Neural cell (in vitro differentiated cells): ENCODE results near the gene HOMEZ. TPM values are rescaled to one million over a fixed set of nuclear protein-coding genes. Genes with fewer than 3 reads are reported as not detected.
"Not testable (repeated sequence)": the region's sequence is repeated elsewhere in the genome, so short reads cannot be mapped to it uniquely, and the experiment has no call there.

Experiments
- H2AFZ ChIP-seq: fragments of 200-600, 300-800 bp; sonication (generic), shearing (Covaris generic); 2 replicates; pipeline ENCODE4 v1.6.0; 2014; ENCODE audit warnings: low read depth, mild to moderate bottlenecking, antibody characterized with exemption, low read length, moderate library complexity
- H3F3A ChIP-seq: fragments of 200-600 bp; shearing (Covaris generic); 2 replicates; pipeline ENCODE4 v1.6.1; 2016; ENCODE audit warnings: mild to moderate bottlenecking, moderate library complexity, mixed read lengths, antibody characterized with exemption, low read length; ENCODE audit not compliant: insufficient read depth, poor library complexity, severe bottlenecking
- H3K27ac ChIP-seq: fragments of 200-600, 300-800 bp; sonication (generic), shearing (Covaris generic); 2 replicates; pipeline ENCODE4 v1.5.1; 2014; ENCODE audit warnings: mild to moderate bottlenecking, low read length, moderate library complexity
- H3K27me3 ChIP-seq: fragments of 300-800, 200-600 bp; sonication (generic), shearing (Covaris generic); 2 replicates; pipeline ENCODE4 v1.6.0; 2014; ENCODE audit warnings: mild to moderate bottlenecking, low read depth, low read length, moderate library complexity; ENCODE audit not compliant: insufficient read depth
- H3K36me3 ChIP-seq: fragments of 300-800, 200-600 bp; sonication (generic), shearing (Covaris generic); 2 replicates; pipeline ENCODE4 v1.5.1; 2014; ENCODE audit warnings: mild to moderate bottlenecking, antibody characterized with exemption, low read length, moderate library complexity; ENCODE audit not compliant: insufficient read depth
- H3K4me2 ChIP-seq: fragments of 300-800, 200-600 bp; sonication (generic), shearing (Covaris generic); 2 replicates; pipeline ENCODE4 v1.6.0; 2014; ENCODE audit warnings: mild to moderate bottlenecking, low read length
- H3K4me3 ChIP-seq: fragments of 300-800, 200-600 bp; sonication (generic), shearing (Covaris generic); 2 replicates; pipeline ENCODE4 v1.5.1; 2014; ENCODE audit warnings: mild to moderate bottlenecking, low read length, moderate library complexity
- H3K79me2 ChIP-seq: fragments of 200-600 bp; shearing (Covaris generic); replicated peaks from 2 replicates; pipeline ENCODE4 v1.6.0; 2014; ENCODE audit warnings: mild to moderate bottlenecking, low read length, moderate library complexity; ENCODE audit not compliant: insufficient read depth
- H3K9ac ChIP-seq: fragments of 300-800, 200-600 bp; sonication (generic), shearing (Covaris generic); 2 replicates; pipeline ENCODE4 v1.6.1; 2016; ENCODE audit warnings: mild to moderate bottlenecking, low read length, mixed read lengths
- H3K9me2 ChIP-seq: fragments of 200-600 bp; shearing (Covaris generic); 2 replicates; pipeline ENCODE4 v1.6.1; 2016; ENCODE audit warnings: mild to moderate bottlenecking, low read length, mixed read lengths; ENCODE audit not compliant: insufficient read depth
- H3K9me3 ChIP-seq: fragments of 200-600, 300-800 bp; sonication (generic), shearing (Covaris generic); 2 replicates; pipeline ENCODE4 v1.6.1; 2016; ENCODE audit warnings: mild to moderate bottlenecking, mixed run types, low read length, moderate library complexity, mixed read lengths
- H4K20me1 ChIP-seq: fragments of 200-600 bp; shearing (Covaris generic); 2 replicates; pipeline ENCODE4 v1.6.1; 2016; ENCODE audit warnings: mild to moderate bottlenecking, mixed run types; ENCODE audit not compliant: insufficient read depth
- CTCF ChIP-seq: fragments of 450-650 bp; IDR thresholded peaks from 2 replicates; pipeline ENCODE4 v1.5.1; 2014; ENCODE audit warnings: antibody characterized with exemption, mild to moderate bottlenecking, moderate library complexity; ENCODE audit not compliant: poor library complexity, severe bottlenecking
- EP300 ChIP-seq: fragments of 450-650 bp; conservative IDR thresholded peaks from 2 replicates; pipeline ENCODE4 v1.6.1; 2014; ENCODE audit warnings: antibody characterized with exemption, mild to moderate bottlenecking, moderate library complexity; ENCODE audit not compliant: poor library complexity, severe bottlenecking
- EZH2 ChIP-seq: fragments of 200-600, 300-800 bp; shearing (Covaris generic), sonication (generic); IDR thresholded peaks from 2 replicates; pipeline ENCODE4 v1.6.1; 2014; ENCODE audit warnings: antibody characterized with exemption, low read length, borderline replicate concordance, mild to moderate bottlenecking; ENCODE audit not compliant: insufficient read depth, poor library complexity, severe bottlenecking
- MXI1 ChIP-seq: fragments of 450-650 bp; conservative IDR thresholded peaks from 2 replicates; pipeline ENCODE4 v1.6.1; 2014; ENCODE audit warnings: antibody characterized with exemption, mild to moderate bottlenecking; ENCODE audit not compliant: poor library complexity, severe bottlenecking
- POLR2AphosphoS5 ChIP-seq: IDR thresholded peaks from 2 replicates; pipeline ENCODE4 v1.6.1; 2012
- RAD21 ChIP-seq: fragments of 450-650 bp; conservative IDR thresholded peaks from 2 replicates; pipeline ENCODE4 v1.6.1; 2014; ENCODE audit warnings: antibody characterized with exemption, mild to moderate bottlenecking, moderate library complexity
- SMC3 ChIP-seq: fragments of 450-650 bp; conservative IDR thresholded peaks from 2 replicates; pipeline ENCODE4 v1.6.1; 2014; ENCODE audit warnings: antibody characterized with exemption, mild to moderate bottlenecking, moderate library complexity; ENCODE audit not compliant: poor library complexity
- TAF1 ChIP-seq: IDR thresholded peaks from 2 replicates; pipeline ENCODE4 v1.6.1; 2012; ENCODE audit warnings: low read depth
- polyA plus RNA-seq: library from polyadenylated mRNA; depleted of rRNA; stranded (reverse); fragments of >200 nt; gene quantifications from 2 replicates; pipeline ENCODE4 v1.2.3, GENCODE V29; 2014
- TF ChIP-seq, protein P1 (sequence below): IDR thresholded peaks from 2 replicates; pipeline ENCODE4 v1.6.1; 2012; ENCODE audit warnings: borderline replicate concordance

HOMEZ gene
- polyA plus RNA-seq, 1 donor from 2014 or later: 6.6 TPM

DNA sequence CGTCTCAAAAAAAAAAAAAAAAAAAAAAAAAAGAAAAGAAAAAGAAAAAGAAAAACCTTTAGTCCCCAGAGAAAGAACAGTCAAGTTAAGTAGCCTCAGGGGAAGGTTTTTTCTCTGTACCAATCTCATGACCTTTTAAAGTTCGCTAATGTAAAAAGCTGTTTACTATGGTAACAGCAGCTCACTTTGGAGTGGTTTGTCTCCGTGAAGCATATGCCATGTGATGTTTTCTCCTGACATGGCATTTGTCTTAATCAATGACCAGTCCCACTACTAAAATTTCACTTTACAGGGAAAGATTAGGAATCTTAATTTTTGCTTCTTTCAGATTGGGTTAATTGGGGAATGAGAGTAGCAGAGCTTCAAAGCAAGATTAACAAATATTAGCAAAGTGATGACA is 43.9 kb downstream of the HOMEZ start:
- H3K27me3 ChIP-seq: no peaks in the 10 kb centered on the region
- H2AFZ ChIP-seq: no peak overlapping the region
- TF ChIP-seq SMC3 (no peak), POLR2AphosphoS5 (no peak), CTCF (no peak), EZH2 (no peak), EP300 (no peak), MXI1 (no peak), TAF1 (no peak), RAD21 (no peak)
- TF ChIP-seq, protein P1, sequence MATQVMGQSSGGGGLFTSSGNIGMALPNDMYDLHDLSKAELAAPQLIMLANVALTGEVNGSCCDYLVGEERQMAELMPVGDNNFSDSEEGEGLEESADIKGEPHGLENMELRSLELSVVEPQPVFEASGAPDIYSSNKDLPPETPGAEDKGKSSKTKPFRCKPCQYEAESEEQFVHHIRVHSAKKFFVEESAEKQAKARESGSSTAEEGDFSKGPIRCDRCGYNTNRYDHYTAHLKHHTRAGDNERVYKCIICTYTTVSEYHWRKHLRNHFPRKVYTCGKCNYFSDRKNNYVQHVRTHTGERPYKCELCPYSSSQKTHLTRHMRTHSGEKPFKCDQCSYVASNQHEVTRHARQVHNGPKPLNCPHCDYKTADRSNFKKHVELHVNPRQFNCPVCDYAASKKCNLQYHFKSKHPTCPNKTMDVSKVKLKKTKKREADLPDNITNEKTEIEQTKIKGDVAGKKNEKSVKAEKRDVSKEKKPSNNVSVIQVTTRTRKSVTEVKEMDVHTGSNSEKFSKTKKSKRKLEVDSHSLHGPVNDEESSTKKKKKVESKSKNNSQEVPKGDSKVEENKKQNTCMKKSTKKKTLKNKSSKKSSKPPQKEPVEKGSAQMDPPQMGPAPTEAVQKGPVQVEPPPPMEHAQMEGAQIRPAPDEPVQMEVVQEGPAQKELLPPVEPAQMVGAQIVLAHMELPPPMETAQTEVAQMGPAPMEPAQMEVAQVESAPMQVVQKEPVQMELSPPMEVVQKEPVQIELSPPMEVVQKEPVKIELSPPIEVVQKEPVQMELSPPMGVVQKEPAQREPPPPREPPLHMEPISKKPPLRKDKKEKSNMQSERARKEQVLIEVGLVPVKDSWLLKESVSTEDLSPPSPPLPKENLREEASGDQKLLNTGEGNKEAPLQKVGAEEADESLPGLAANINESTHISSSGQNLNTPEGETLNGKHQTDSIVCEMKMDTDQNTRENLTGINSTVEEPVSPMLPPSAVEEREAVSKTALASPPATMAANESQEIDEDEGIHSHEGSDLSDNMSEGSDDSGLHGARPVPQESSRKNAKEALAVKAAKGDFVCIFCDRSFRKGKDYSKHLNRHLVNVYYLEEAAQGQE: no peak

GRCh38 chr14:23241061-23241715 is 44.7 kb downstream of the HOMEZ start:
- H3F3A ChIP-seq, H3K27ac ChIP-seq, H3K27me3 ChIP-seq, H3K9me2 ChIP-seq, H4K20me1 ChIP-seq, H3K4me3 ChIP-seq, H3K79me2 ChIP-seq, H3K36me3 ChIP-seq, H3K9ac ChIP-seq, H3K4me2 ChIP-seq, H2AFZ ChIP-seq, H3K9me3 ChIP-seq: not testable (repeated sequence)

More for the DNA sequence above, 43.9 kb downstream of the HOMEZ start:
- Histone ChIP-seq H3F3A (no peaks in the 10 kb centered on the region), H3K9ac (no peak overlapping the region), H3K4me2 (no peak overlapping the region), H3K27ac (no peak overlapping the region), H3K4me3 (no peak overlapping the region), H3K9me2 (no peaks in the 10 kb centered on the region), H3K79me2 (no peaks in the 10 kb centered on the region), H4K20me1 (no peaks in the 10 kb centered on the region), H3K36me3 (no peaks in the 10 kb centered on the region), H3K9me3 (no peaks in the 10 kb centered on the region)

GRCh38 chr14:23240661-23241060 is 45.3 kb downstream of the HOMEZ start:
- Histone ChIP-seq H3K27me3 (no peaks in the 10 kb centered on the region), H4K20me1 (no peaks in the 10 kb centered on the region), H3K9me3 (no peaks in the 10 kb centered on the region), H3K4me2 (no peak overlapping the region), H3K4me3 (no peak overlapping the region), H2AFZ (no peak overlapping the region), H3K36me3 (no peaks in the 10 kb centered on the region), H3K9ac (no peak overlapping the region), H3K79me2 (no peaks in the 10 kb centered on the region), H3K9me2 (no peaks in the 10 kb centered on the region), H3K27ac (no peak overlapping the region), H3F3A (no peaks in the 10 kb centered on the region)
- TF ChIP-seq, protein P1: no peak
- TF ChIP-seq TAF1 (no peak), CTCF (no peak), EZH2 (no peak)
